Mucosa of descending colon (tissue), 3 donors: ENCODE data around the gene SGPP2. TPM values are rescaled to one million over a fixed set of nuclear protein-coding genes. Genes with fewer than 3 reads are reported as not detected.

Source experiments
- ATAC-seq: fragments of 200-7000 bp; cut with Tn5 transposase; one replicate; pipeline ENCODE4 v1.9.1; 2020; ENCODE audit warnings: mild to moderate bottlenecking, moderate library complexity
- DNase-seq, 3 donors: peaks; one replicate each; pipeline ENCODE4 v3.0.0-alpha.2; 2020
- H3K36me3 ChIP-seq: fragments of 200-600 bp; one replicate; pipeline ENCODE4 v1.8.0; 2021; ENCODE audit warnings: low read depth, mild to moderate bottlenecking
- H3K4me1 ChIP-seq: fragments of 200-600 bp; one replicate; pipeline ENCODE4 v1.8.0; 2021; ENCODE audit warnings: low read depth, mild to moderate bottlenecking
- H3K4me3 ChIP-seq: fragments of 200-600 bp; one replicate; pipeline ENCODE4 v1.8.0; 2021; ENCODE audit warnings: mild to moderate bottlenecking
- H3K9me3 ChIP-seq: fragments of 200-600 bp; one replicate; pipeline ENCODE4 v1.8.0; 2021; ENCODE audit warnings: mild to moderate bottlenecking
- intact Hi-C, 2 donors: fragments of 100-400 bp; cut with DNase I in 1 of 2; cut with micrococcal nuclease in 1 of 2; formaldehyde crosslinking; loops; one replicate each; pipeline versions ENCODE4 v1.11.0 to v1.11.1; 2022; cut with DNase I, micrococcal nuclease
- total RNA-seq, 3 donors: library from RNA; stranded (reverse); fragmentation: NEBNext Ultra II Directional in 2 of 3; extraction: Animal tissue kit (Norgen Biotek cat#: 25700) in 2 of 3; gene quantifications; one replicate each; pipeline versions ENCODE4 v1.2.1 to v1.2.4, GENCODE V29; 2021 to 2023
- TF ChIP-seq, protein P1 (sequence below): fragments of 200-600 bp; IDR thresholded peaks from one replicate; pipeline ENCODE4 v1.8.0; 2022; ENCODE audit warnings: antibody characterized with exemption, mild to moderate bottlenecking
- donor health status: DM: no; HTN: no; CAD: no; lungs with moderate emphysema.
- donor health status: DM: no; HTN: no; CAD: no.
- donor health status: DM: no; HTN: yes; CAD: no.

Gene SGPP2
- total RNA-seq, 3 donors from 2014 or later: 31.3 to 101 (median 75.2) TPM

DNA sequence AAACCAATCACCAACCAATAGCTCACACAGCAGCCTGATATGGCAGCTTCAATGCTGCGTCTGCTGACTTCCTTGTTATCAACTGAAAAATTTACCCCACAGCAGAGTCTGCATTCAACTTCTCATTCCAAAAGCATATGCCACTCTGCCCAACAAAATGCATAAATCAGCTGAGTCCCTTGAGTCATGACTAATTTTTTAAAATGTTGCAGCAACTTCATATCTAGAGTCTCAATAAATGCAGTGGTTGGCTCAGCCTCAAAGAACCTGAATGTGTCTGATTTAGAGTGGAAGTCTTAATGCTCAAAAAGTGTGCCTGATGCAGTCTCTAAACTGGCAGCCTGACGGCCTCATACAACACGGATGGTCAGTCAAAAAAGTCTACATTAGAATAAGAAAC lies 185.0 kb downstream of the SGPP2 start:
- Histone ChIP-seq H3K36me3 (no peaks in the 10 kb centered on the region), H3K4me1 (no peaks in the 10 kb centered on the region), H3K4me3 (no peak overlapping the region), H3K9me3 (no peaks in the 10 kb centered on the region)
- TF ChIP-seq, protein P1, sequence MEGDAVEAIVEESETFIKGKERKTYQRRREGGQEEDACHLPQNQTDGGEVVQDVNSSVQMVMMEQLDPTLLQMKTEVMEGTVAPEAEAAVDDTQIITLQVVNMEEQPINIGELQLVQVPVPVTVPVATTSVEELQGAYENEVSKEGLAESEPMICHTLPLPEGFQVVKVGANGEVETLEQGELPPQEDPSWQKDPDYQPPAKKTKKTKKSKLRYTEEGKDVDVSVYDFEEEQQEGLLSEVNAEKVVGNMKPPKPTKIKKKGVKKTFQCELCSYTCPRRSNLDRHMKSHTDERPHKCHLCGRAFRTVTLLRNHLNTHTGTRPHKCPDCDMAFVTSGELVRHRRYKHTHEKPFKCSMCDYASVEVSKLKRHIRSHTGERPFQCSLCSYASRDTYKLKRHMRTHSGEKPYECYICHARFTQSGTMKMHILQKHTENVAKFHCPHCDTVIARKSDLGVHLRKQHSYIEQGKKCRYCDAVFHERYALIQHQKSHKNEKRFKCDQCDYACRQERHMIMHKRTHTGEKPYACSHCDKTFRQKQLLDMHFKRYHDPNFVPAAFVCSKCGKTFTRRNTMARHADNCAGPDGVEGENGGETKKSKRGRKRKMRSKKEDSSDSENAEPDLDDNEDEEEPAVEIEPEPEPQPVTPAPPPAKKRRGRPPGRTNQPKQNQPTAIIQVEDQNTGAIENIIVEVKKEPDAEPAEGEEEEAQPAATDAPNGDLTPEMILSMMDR: no peak
- intact Hi-C loops: no loop called here
- DNase-seq (no peak), ATAC-seq (no peak)

Other genes with a start within 250 kb of the SGPP2 start
- not detected for gene PAX3, start 125.5 kb upstream of the SGPP2 start, total RNA-seq
- 10 to 100 TPM; 18.0 to 27.2 (median 21.1) TPM for gene FARSB, start 231.5 kb downstream of the SGPP2 start, total RNA-seq
- under 1 TPM in 1 of 3 donors, not detected in 2; 0.38 TPM for gene MOGAT1, start 247.1 kb downstream of the SGPP2 start, total RNA-seq